Measurements from ENCODE around the gene HOXC10. TPM values are rescaled to one million over a fixed set of nuclear protein-coding genes. Genes with fewer than 3 reads are reported as not detected.

HOXC10 gene
- total RNA-seq, 1 donor from 2014 or later: not detected

- intact Hi-C loops (cut with DNase I): no loop called here
- ATAC-seq (ENCODE audit: poor library complexity) (no peak), DNase-seq (no peak)
These were observed 35.1 kb upstream of the HOXC10 start for GRCh38 chr12:53949631-53950436.

DNA sequence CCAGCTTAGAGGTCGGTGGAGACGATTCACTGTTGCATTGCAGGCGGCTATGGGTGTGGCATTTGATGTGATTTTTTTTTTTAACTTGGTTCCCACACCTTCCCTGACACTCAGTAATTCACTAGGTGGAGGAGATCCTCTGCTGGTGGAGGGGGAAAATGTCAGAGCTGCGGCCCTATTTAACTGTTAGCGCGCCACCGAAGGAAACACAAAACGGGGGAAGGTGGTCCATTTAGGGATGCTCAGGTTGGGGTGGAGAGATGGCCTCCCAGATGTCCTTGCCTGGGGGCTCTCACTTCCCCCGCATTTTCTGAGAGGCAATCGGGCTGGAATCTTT lies 34.5 kb upstream of the HOXC10 start:
- DNase-seq: no peak
- intact Hi-C loops (cut with DNase I): no loop called here
- no peak for ATAC-seq (ENCODE audit: poor library complexity)

- ATAC-seq (ENCODE audit: poor library complexity) (no peak), DNase-seq (no peak)
- intact Hi-C loops (cut with DNase I): no loop called here
These were observed 34.0 kb upstream of the HOXC10 start for GRCh38 chr12:53950789-53951576.

GRCh38 chr12:53951577-53952334 lies 33.2 kb upstream of the HOXC10 start:
- intact Hi-C loops (cut with DNase I): no loop called here
- no peak for DNase-seq
- ATAC-seq (ENCODE audit: poor library complexity): no peak

DNA sequence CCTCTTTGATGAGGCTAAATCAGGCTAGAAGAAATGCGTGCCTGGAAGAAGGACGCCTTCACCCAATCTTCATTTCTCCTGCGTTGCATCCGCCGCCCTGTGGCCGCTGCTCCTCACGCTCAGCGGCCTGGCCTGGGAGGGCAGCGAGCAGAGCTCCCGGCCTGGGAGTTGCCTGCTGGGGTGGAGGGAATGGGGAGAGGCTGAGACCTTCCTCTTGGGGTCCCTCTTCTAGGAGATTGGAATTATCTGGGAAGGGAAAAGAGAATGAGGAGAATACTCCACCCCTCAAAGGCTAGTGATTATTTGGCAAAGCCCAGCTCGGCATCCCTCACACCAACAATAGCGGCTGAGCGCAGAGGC lies 32.6 kb upstream of the HOXC10 start:
- intact Hi-C loops (cut with DNase I): no loop called here
- no peak for ATAC-seq (ENCODE audit: poor library complexity)
- DNase-seq: no peak

DNA sequence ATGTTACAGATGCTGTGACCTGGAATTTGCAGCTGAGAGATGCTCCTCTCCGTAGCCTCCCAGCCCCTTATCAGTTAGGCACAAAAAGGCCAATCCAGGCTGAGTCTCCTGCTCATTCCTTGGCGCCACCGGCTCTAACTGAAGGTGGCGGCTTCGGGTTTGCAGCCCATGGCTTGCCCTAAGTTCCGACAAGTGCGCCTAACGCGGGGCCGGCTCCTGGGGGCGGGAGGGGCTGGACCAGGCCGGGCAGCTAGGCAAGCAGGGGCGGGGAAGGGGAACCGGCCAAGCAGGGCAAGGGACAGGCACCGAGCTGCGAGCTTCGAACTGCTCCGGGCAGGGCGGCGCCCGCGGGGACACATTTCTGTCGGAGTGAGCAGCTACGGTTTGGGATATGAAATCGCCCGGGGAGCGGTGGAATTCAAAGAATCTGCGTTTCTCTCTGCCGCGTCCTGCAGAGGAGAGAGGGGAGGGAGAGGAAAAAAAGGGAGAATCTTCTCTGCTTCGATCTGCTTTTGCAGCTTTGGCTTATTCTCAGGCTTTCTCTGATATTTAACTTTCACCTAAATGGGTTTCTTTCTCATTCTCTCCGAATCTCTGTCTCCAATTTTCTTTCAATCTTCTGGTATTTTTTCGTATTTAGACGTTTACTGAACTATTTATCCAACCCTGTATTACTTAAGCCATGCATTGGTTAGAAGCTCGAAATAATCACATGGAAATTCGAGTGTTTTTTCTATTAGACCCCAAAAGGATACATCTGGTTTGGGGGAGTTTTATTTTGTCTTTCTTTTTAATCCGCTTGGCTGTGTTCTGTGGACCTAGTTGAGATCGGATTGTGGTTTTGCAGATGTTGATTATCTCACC lies 31.8 kb upstream of the HOXC10 start:
- intact Hi-C loops (cut with DNase I): no loop called here
- ATAC-seq (ENCODE audit: poor library complexity): no peak
- no peak for DNase-seq

DNA sequence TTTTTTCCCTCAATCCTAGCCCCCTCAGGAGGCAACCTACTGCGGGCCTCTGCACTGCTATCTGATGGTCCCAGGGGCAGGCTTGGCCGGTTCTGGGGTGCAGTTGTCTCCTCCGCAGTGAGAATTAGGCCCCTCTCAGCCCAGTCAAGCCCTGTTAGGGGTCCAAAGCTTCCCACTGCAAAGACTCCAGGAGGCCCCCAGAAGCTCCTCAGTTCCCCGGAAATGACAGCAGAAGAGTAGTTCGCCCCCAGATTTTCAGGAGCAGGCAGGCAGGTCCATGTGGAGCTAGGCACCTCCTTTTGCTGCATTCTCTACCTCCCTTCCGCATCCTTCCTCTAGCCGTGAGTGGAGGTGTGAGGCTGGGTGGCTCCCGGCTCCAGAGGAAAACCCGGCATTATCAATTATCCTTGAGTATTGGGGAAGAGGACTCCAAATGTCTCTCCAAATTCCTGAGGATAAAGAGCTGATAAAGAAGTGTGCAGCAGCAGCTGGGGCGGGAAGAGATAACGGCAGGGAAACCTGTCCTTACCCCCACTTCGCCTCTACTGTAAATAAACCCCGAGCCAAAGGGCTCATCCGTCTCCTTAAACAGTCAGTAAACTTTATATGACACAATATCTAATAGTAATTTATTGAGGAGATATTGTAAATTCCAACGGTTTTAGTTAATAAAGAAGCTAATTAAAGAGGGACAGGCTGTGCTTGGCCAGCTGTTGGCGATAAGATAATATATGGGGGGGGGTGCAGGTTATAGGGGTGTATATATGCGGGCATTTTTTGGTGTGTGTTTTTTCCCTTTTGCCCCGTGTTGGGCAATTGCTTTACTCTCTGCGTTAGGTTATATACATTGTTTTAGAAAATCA lies 30.9 kb upstream of the HOXC10 start:
- no peak for ATAC-seq (ENCODE audit: poor library complexity)
- DNase-seq: no peak
- intact Hi-C loops (cut with DNase I): no loop called here

DNA sequence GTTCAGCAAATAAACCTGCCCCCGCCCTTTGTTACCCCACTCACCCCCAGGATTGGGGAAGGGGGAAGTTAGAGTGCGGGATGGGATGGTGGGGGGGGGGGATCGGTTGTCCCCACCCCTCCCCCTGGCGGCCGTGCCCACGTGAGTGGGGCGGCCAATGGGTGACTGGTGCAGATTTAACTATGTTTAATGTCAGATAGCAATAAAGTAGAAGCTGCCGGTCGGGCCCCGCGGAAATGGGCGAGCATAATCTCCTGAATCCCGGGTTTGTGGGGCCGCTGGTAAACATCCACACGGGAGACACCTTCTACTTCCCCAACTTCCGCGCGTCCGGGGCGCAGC lies 30.3 kb upstream of the HOXC10 start, which contains the start of gene HOXC12:
Gene HOXC12, plus strand, starts transcription at position 210 of the 342 bp plus-strand sequence. Its CDS starts 27 bp downstream, at position 237.
- ATAC-seq (ENCODE audit: poor library complexity): no peak

GRCh38 chr12:53955036-53955775 lies 29.7 kb upstream of the HOXC10 start:
- ATAC-seq (ENCODE audit: poor library complexity): no peak
- intact Hi-C loops (cut with DNase I): no loop called here
- no peak for DNase-seq

More for the DNA sequence above, 30.3 kb upstream of the HOXC10 start, which contains the start of gene HOXC12:
- DNase-seq: no peak
- intact Hi-C loops (cut with DNase I): no loop called here

- ATAC-seq (ENCODE audit: poor library complexity) (no peak), DNase-seq (no peak)
- intact Hi-C loops (cut with DNase I): no loop called here
These were observed 29.1 kb upstream of the HOXC10 start for GRCh38 chr12:53955776-53956250.

GRCh38 chr12:53956251-53956887 lies 28.6 kb upstream of the HOXC10 start:
- intact Hi-C loops (cut with DNase I): no loop called here
- ATAC-seq (ENCODE audit: poor library complexity) (no peak), DNase-seq (no peak)

- intact Hi-C loops (cut with DNase I): no loop called here
- ATAC-seq (ENCODE audit: poor library complexity) (no peak), DNase-seq (no peak)
These were observed 27.9 kb upstream of the HOXC10 start for GRCh38 chr12:53956914-53957536.

DNA sequence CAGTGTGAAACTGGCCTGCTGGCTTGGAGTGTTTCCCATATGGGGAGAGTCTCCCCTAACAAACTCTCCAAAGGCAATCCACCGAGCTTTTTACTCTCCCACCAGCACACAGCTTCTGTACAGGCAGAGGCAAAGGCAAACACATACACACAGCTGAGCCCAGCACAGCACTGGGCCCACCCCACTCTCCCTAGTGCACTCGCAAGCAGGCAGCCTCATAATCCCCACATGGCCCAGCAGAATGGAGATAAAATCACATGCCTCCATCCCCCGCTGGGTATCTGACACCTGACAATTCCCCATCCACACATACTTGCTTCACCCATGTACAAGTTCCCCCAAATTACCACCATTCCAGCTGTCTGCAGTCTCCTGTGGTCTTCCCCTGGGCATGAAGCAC lies 26.8 kb upstream of the HOXC10 start:
- intact Hi-C loops (cut with DNase I): no loop called here
- DNase-seq: no peak
- no peak for ATAC-seq (ENCODE audit: poor library complexity)

DNA sequence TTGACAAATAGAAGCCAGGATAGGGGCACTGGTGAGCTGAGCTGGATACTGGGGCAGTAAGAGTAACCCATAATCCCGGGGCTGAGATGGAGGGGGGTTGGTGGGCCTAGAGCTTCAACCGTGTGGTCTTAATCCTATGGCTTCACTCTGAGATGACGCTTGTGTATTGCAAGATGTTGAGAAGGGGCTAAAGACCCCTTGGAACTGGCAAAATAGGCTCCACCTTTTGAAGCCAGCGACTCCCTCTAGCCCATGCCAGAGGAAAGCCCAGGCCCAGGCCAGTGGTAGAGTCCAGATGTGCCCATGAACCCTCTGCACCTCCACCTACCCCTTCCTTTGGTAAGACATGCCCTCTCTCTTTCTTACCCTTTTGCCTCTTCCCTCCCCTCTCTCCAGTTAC lies 25.6 kb upstream of the HOXC10 start:
- intact Hi-C loops (cut with DNase I): no loop called here
- ATAC-seq (ENCODE audit: poor library complexity) (no peak), DNase-seq (no peak)

DNA sequence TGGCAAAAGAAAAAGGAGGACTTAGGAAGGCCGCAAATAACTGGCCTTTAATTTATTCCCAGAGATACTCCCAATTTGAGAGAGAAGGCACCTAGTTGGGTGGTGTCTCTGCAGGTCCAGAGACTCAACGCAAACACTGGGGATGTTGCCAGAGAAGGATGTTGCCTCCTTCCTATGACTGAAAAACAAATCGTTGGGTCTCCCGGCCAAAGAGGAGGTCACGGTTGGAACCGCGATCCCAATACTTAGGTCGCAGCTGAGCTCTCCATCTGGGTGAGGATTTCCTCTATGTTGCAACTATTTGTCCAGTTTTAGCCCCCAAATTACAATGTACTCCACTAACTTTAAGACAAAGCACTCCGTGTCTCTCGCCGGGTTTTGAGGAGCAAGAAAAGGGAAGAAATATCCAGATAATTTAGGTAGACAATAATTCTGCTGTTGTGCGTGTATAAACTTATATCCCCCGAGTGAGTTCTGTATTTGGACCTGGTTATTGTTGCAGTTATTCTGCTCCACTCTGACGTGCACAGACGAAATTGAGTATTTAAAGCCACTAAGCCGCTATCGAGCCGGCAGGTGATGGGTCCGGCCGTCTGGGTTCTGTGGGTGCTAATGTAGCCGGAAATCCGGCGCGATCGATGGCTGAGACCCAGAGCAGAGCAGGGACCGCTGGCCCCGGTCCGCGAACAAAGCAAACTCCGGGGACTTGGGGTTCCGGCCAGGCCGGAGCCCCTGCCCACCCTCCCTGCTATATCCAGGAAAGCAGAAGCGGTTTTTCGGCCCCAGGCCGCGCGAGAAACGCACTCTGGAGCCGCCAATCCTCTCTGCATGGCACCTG lies 24.5 kb upstream of the HOXC10 start:
- no peak for DNase-seq
- intact Hi-C loops (cut with DNase I): no loop called here

More for the DNA sequence above, 24.5 kb upstream of the HOXC10 start:
- no peak for ATAC-seq (ENCODE audit: poor library complexity)
